Loucy (cell line): ENCODE measurements around the gene POMT1.

ENCODE experiments used
- H2AFZ ChIP-seq: fragments of 200-600 bp; sonication (generic); 2 replicates; pipeline ENCODE4 v1.6.0; 2016; ENCODE audit warnings: antibody characterized with exemption, mild to moderate bottlenecking, low read length, moderate library complexity
- H3F3A ChIP-seq: fragments of 200-600 bp; 2 replicates; pipeline ENCODE4 v1.6.0; 2016; ENCODE audit warnings: antibody characterized with exemption, low read depth, mild to moderate bottlenecking
- H3K27me3 ChIP-seq: fragments of 200-600 bp; sonication (generic); 2 replicates; pipeline ENCODE4 v1.6.1; 2014; ENCODE audit warnings: low read length, mild to moderate bottlenecking; ENCODE audit not compliant: insufficient read depth, poor library complexity, severe bottlenecking
- H3K36me3 ChIP-seq: fragments of 200-600 bp; sonication (generic); 2 replicates; pipeline ENCODE4 v1.6.1; 2016; ENCODE audit warnings: low read length; ENCODE audit not compliant: insufficient read depth
- H3K4me1 ChIP-seq: fragments of 200-600 bp; sonication (generic); 2 replicates; pipeline ENCODE4 v1.5.1; 2014; ENCODE audit warnings: low read length, mild to moderate bottlenecking; ENCODE audit not compliant: insufficient read depth, poor library complexity, severe bottlenecking
- H3K4me2 ChIP-seq: fragments of 200-600 bp; sonication (generic); 2 replicates; pipeline ENCODE4 v1.6.0; 2014; ENCODE audit warnings: antibody characterized with exemption, low read length, low read depth, mild to moderate bottlenecking; ENCODE audit not compliant: poor library complexity, severe bottlenecking
- H3K4me3 ChIP-seq: fragments of 200-600 bp; sonication (generic); 2 replicates; pipeline ENCODE4 v1.5.1; 2014; ENCODE audit warnings: low read length, mild to moderate bottlenecking, mixed read lengths; ENCODE audit not compliant: poor library complexity, severe bottlenecking
- H3K79me2 ChIP-seq: fragments of 200-600 bp; sonication (generic); 2 replicates; pipeline ENCODE4 v1.6.1; 2014; ENCODE audit warnings: low read length; ENCODE audit not compliant: insufficient read depth
- H3K9ac ChIP-seq: fragments of 200-600 bp; sonication (generic); 2 replicates; pipeline ENCODE4 v1.6.0; 2014; ENCODE audit warnings: mild to moderate bottlenecking, low read depth, low read length, moderate library complexity; ENCODE audit not compliant: poor library complexity, severe bottlenecking
- H3K9me2 ChIP-seq: fragments of 200-600 bp; sonication (generic); replicated peaks from 2 replicates; pipeline ENCODE4 v1.6.1; 2016; ENCODE audit warnings: low read depth, low read length, mixed read lengths
- H3K9me3 ChIP-seq: fragments of 200-600 bp; sonication (generic); 2 replicates; pipeline ENCODE4 v1.6.1; 2014; ENCODE audit warnings: mild to moderate bottlenecking, antibody characterized with exemption, low read length, low read depth; ENCODE audit not compliant: insufficient read depth
- H4K20me1 ChIP-seq: fragments of 200-600 bp; sonication (generic); 2 replicates; pipeline ENCODE4 v1.6.0; 2014; ENCODE audit warnings: antibody characterized with exemption, low read length, mild to moderate bottlenecking; ENCODE audit not compliant: insufficient read depth, poor library complexity, severe bottlenecking
- EZH2phosphoT487 ChIP-seq: fragments of 200-600 bp; IDR thresholded peaks from 2 replicates; pipeline ENCODE4 v1.6.1; 2018; ENCODE audit warnings: antibody characterized with exemption, mild to moderate bottlenecking, moderate library complexity, borderline replicate concordance
- TF ChIP-seq, protein P1 (sequence below): fragments of 200-600 bp; sonication (generic); conservative IDR thresholded peaks from 2 replicates; pipeline ENCODE4 v1.5.1; 2014; ENCODE audit warnings: mild to moderate bottlenecking, antibody characterized with exemption, low read length

The POMT1 gene

DNA sequence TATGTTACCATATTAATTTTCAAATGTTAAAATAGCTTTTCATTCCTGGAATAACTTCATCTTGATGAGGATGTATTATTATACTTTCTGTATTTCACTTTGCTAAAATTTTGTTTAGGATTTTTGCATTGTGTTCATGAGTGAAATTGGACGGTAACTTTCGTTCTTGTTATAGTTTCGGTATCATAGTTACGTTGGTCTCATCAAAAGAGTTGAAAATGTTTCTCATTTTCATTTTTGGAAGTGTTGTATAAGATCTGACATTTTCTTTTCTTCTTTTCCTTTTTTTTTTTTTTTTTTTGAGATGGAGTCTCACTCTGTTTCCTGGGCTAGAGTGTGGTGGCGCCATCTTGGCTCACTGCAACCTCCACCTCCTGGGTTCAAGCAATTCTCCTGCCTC is 62.7 kb downstream of the POMT1 start:
- no peak overlapping the region for H3K4me3 ChIP-seq
- 0 out of 2 replicates have a peak, but pooled peaks cover 4% of the 10 kb centered on the region for H3K9me3 ChIP-seq
- no peaks in the 10 kb centered on the region for H3K9me2 ChIP-seq
- H3K4me1 ChIP-seq: no peaks in the 10 kb centered on the region
- H3K27me3 ChIP-seq: no peaks in the 10 kb centered on the region
- H3K9ac ChIP-seq: no peak overlapping the region
- H3K4me2 ChIP-seq: no peak overlapping the region
- H3K36me3 ChIP-seq: no peaks in the 10 kb centered on the region
- TF ChIP-seq EZH2phosphoT487: no peak
- TF ChIP-seq, protein P1, sequence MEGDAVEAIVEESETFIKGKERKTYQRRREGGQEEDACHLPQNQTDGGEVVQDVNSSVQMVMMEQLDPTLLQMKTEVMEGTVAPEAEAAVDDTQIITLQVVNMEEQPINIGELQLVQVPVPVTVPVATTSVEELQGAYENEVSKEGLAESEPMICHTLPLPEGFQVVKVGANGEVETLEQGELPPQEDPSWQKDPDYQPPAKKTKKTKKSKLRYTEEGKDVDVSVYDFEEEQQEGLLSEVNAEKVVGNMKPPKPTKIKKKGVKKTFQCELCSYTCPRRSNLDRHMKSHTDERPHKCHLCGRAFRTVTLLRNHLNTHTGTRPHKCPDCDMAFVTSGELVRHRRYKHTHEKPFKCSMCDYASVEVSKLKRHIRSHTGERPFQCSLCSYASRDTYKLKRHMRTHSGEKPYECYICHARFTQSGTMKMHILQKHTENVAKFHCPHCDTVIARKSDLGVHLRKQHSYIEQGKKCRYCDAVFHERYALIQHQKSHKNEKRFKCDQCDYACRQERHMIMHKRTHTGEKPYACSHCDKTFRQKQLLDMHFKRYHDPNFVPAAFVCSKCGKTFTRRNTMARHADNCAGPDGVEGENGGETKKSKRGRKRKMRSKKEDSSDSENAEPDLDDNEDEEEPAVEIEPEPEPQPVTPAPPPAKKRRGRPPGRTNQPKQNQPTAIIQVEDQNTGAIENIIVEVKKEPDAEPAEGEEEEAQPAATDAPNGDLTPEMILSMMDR: no peak
- H3K79me2 ChIP-seq: no peaks in the 10 kb centered on the region
- no peaks in the 10 kb centered on the region for H4K20me1 ChIP-seq
- H3F3A ChIP-seq: no peaks in the 10 kb centered on the region
- H2AFZ ChIP-seq: no peak overlapping the region

GRCh38 chr9:131566158-131566557 is 63.4 kb downstream of the POMT1 start:
- Histone ChIP-seq H3K4me2 (no peak overlapping the region), H3F3A (no peaks in the 10 kb centered on the region), H3K79me2 (no peaks in the 10 kb centered on the region), H3K4me1 (no peaks in the 10 kb centered on the region), H4K20me1 (no peaks in the 10 kb centered on the region), H2AFZ (no peak overlapping the region), H3K4me3 (no peak overlapping the region), H3K27me3 (no peaks in the 10 kb centered on the region), H3K9me3 (0 out of 2 replicates have a peak, but pooled peaks cover 4% of the 10 kb centered on the region), H3K9ac (no peak overlapping the region), H3K9me2 (no peaks in the 10 kb centered on the region), H3K36me3 (no peaks in the 10 kb centered on the region)
- TF ChIP-seq, protein P1: no peak
- TF ChIP-seq EZH2phosphoT487: no peak

DNA sequence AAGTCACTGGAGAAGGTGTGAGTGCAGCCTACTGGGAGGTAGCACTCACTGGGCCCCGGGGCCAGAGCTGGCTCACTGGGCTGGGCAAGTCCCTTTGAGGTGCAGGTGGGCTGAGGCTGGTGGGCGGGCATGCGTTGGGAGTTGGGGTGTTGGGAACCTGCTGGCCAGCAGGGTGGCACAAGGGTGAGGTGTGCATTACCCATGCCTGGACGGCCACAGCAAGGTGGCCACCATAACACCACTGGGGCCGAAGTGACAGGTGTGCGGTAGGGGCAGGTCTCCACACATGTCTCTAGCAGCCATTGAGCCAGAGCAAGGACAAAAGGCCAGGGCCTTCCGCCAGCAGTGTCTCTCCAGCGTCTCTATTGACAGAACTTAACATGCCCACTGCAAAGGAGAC is 65.2 kb downstream of the POMT1 start:
- Histone ChIP-seq H3K9me2 (no peaks in the 10 kb centered on the region), H3F3A (no peaks in the 10 kb centered on the region), H3K79me2 (no peaks in the 10 kb centered on the region), H4K20me1 (no peaks in the 10 kb centered on the region), H3K4me2 (no peak overlapping the region), H3K9ac (no peak overlapping the region), H3K4me1 (no peaks in the 10 kb centered on the region), H2AFZ (no peak overlapping the region), H3K9me3 (no peaks in the 10 kb centered on the region), H3K4me3 (no peak overlapping the region), H3K36me3 (no peaks in the 10 kb centered on the region), H3K27me3 (no peaks in the 10 kb centered on the region)
- TF ChIP-seq, protein P1: no peak
- TF ChIP-seq EZH2phosphoT487: no peak
